ENCODE results near the gene VIP. TPM values are rescaled to one million over a fixed set of nuclear protein-coding genes. Genes with fewer than 3 reads are reported as not detected.

VIP gene
- total RNA-seq, 1 donor from 2014 or later, result not detected

DNA sequence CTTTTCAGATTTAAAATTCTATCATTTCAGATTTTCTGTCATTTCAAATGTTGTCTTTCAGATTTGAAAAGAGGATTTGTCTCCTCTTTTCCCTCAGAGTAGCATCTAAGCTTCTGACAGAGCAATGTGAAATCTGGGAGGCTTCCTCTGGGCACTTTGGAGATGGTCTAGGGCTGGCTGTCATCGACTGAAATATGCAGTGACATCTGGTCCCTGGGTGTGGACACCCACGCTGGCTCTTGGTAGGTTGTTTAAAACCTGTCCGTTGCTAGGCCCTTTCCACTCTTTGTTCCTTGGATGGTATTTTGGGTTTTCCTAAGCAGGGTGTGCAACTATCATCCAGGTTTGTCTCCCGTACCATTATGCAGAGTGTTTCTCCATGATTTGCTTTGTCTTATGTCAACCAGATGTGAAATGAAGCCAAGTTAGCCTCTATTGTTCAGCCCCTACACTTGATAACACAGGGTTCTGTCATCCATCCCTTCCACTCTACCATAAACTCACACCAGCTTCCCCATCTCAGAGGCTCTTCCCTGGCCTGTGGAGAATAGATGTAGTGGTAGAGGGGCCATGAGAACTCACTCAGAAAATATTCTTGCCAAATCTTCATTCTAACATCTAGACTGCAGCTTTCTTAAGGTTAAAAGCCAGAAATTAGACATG is 5.0 kb upstream of the VIP start:
- intact Hi-C loops (cut with micrococcal nuclease), result no loop called here
- no peak for DNase-seq (ENCODE audit: low spot score)
- H3K36me3 Mint-ChIP-seq (ENCODE audit: low read depth), result no peaks in the 10 kb centered on the region
- no peaks in the 10 kb centered on the region for H3K27me3 Mint-ChIP-seq (ENCODE audit: insufficient read depth)
- H3K9me3 Mint-ChIP-seq, result no peaks in the 10 kb centered on the region
- no peak overlapping the region for H3K27ac Mint-ChIP-seq
- no peak overlapping the region for H3K4me3 Mint-ChIP-seq
- no peaks in the 10 kb centered on the region for H3K4me1 Mint-ChIP-seq (ENCODE audit: low read depth)

GRCh38 chr6:152746172-152746553 is 4.4 kb upstream of the VIP start:
- no peak overlapping the region for H3K4me3 Mint-ChIP-seq

DNA sequence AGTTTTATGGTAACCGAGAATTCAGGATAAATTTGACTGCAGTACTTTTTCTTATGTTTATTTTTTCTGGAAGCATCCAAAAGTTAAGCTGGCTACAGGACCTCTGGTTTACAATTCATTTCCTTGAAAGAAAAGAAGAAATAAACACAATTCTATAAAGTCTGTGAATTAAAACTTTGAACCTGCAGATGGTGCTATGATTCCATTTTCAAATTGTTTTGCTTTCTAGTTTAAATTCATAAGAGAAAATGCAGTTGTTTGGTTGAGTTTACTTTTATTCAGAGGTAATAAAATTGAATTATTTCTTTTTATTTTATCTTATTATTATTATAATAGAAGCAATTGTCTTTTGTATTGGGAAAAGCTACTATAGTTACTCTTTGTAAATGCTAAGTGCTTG is 1.8 kb upstream of the VIP start:
- Mint-ChIP-seq H3K4me3 (no peak overlapping the region), H3K9me3 (no peaks in the 10 kb centered on the region), H3K27me3 (ENCODE audit: insufficient read depth) (no peaks in the 10 kb centered on the region), H3K4me1 (ENCODE audit: low read depth) (no peaks in the 10 kb centered on the region), H3K27ac (no peak overlapping the region), H3K36me3 (ENCODE audit: low read depth) (no peaks in the 10 kb centered on the region)
- DNase-seq (ENCODE audit: low spot score), result no peak
- intact Hi-C loops (cut with micrococcal nuclease), result loop anchor here (2.0 kb wide), 1 partner anchor 200 kb away; no protein-coding TSS in a partner anchor

More at GRCh38 chr6:152746172-152746553, 4.4 kb upstream of the VIP start:
- H3K36me3 Mint-ChIP-seq (ENCODE audit: low read depth), result no peaks in the 10 kb centered on the region
- H3K27ac Mint-ChIP-seq, result no peak overlapping the region
- intact Hi-C loops (cut with micrococcal nuclease), result no loop called here
- H3K4me1 Mint-ChIP-seq (ENCODE audit: low read depth), result no peaks in the 10 kb centered on the region
- no peaks in the 10 kb centered on the region for H3K9me3 Mint-ChIP-seq
- DNase-seq (ENCODE audit: low spot score), result no peak
- H3K27me3 Mint-ChIP-seq (ENCODE audit: insufficient read depth), result no peaks in the 10 kb centered on the region

GRCh38 chr6:152749336-152749735 is 1.3 kb upstream of the VIP start:
- H3K4me3 Mint-ChIP-seq, result no peak overlapping the region
- no peaks in the 10 kb centered on the region for H3K27me3 Mint-ChIP-seq (ENCODE audit: insufficient read depth)
- DNase-seq (ENCODE audit: low spot score), result no peak
- no peak overlapping the region for H3K27ac Mint-ChIP-seq
- intact Hi-C loops (cut with micrococcal nuclease), result loop anchor here (2.0 kb wide), 1 partner anchor 199 kb away; no protein-coding TSS in a partner anchor
- no peaks in the 10 kb centered on the region for H3K4me1 Mint-ChIP-seq (ENCODE audit: low read depth)
- no peaks in the 10 kb centered on the region for H3K9me3 Mint-ChIP-seq
- H3K36me3 Mint-ChIP-seq (ENCODE audit: low read depth), result no peaks in the 10 kb centered on the region

DNA sequence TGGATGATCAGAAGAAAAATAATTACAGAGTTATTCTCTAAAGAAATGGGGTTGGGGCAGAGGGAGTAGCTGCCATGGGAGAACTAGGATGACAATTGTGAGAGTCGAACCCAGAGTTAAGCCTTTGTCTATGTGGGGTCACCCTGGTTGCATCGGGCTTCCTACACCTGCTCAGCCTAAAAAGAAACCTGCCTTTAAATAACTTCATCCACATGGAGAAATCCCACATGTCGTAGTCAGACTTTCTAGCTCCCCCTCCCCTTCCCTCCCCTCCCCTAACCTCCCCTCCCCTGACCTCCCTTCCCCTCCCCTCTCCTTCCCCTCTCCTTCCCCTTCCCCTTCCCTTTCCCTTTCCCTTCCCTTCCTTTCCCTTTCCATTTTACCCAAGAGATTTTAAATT is 14.7 kb downstream of the VIP start:
- Mint-ChIP-seq H3K27me3 (ENCODE audit: insufficient read depth) (no peaks in the 10 kb centered on the region), H3K27ac (no peak overlapping the region), H3K36me3 (ENCODE audit: low read depth) (no peaks in the 10 kb centered on the region), H3K4me3 (no peak overlapping the region), H3K4me1 (ENCODE audit: low read depth) (no peaks in the 10 kb centered on the region), H3K9me3 (no peaks in the 10 kb centered on the region)
- no peak for DNase-seq (ENCODE audit: low spot score)
- intact Hi-C loops (cut with micrococcal nuclease), result no loop called here

DNA sequence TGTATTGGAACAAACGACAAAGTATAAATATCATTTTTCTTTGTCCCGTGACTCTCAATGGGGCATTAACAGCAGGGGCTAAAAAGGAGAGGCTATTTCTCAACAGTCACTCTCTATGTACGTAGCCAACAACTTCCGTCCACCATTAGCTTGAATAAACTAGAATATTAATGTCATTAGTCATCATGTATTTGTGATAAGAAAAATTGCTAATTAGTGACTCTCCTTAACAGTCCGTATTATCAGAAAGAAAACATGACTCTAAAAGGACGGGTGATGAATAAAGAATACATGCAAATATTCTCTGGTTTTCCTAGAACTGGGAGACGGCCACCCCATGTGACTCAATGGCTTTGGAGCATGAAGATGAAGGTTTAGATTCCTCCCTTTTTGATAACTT is 18.6 kb downstream of the VIP start:
- Mint-ChIP-seq H3K4me3 (no peak overlapping the region), H3K9me3 (no peaks in the 10 kb centered on the region), H3K27me3 (ENCODE audit: insufficient read depth) (no peaks in the 10 kb centered on the region), H3K36me3 (ENCODE audit: low read depth) (no peaks in the 10 kb centered on the region), H3K27ac (no peak overlapping the region), H3K4me1 (ENCODE audit: low read depth) (no peaks in the 10 kb centered on the region)
- intact Hi-C loops (cut with micrococcal nuclease), result no loop called here
- no peak for DNase-seq (ENCODE audit: low spot score)

- intact Hi-C loops (cut with micrococcal nuclease), result no loop called here
- DNase-seq (ENCODE audit: low spot score), result no peak
- no peaks in the 10 kb centered on the region for H3K9me3 Mint-ChIP-seq
- H3K27me3 Mint-ChIP-seq (ENCODE audit: insufficient read depth), result no peaks in the 10 kb centered on the region
- H3K4me1 Mint-ChIP-seq (ENCODE audit: low read depth), result no peaks in the 10 kb centered on the region
- no peak overlapping the region for H3K4me3 Mint-ChIP-seq
- H3K27ac Mint-ChIP-seq, result no peak overlapping the region
- H3K36me3 Mint-ChIP-seq (ENCODE audit: low read depth), result no peaks in the 10 kb centered on the region
Observed at GRCh38 chr6:152769993-152770392, 19.4 kb downstream of the VIP start.

DNA sequence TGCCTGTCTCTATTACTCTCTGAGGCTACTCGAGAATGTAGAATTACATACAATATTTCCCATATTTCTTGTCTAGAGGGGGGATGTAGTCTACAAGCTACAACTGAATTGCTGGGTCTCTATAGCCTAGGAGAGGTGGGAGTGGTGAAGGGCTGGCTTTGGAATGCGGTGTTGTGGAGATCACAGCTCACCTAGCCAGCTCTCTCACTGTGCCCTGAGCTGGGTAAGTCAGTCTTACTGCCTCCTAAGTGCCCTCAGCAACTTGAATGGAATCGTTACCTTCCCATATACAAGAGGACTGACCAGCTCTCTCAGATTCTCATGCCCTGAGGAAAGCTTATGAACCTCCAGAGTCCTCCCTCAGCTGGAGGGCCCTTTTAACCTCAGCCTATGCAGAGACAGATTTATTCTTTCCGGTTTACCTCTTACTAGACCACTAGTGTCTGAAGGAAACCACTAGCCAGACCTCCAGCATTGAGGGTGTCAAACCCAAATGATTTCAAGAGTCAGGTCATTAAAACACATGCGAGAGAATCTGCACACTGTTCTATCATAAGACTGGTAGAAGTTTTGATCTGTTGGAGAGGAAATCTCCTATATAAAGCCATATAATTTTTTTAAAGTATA is 20.6 kb downstream of the VIP start:
- DNase-seq (ENCODE audit: low spot score), result no peak
- intact Hi-C loops (cut with micrococcal nuclease), result no loop called here
- no peaks in the 10 kb centered on the region for H3K27me3 Mint-ChIP-seq (ENCODE audit: insufficient read depth)
- no peaks in the 10 kb centered on the region for H3K4me1 Mint-ChIP-seq (ENCODE audit: low read depth)
- no peak overlapping the region for H3K4me3 Mint-ChIP-seq
- H3K27ac Mint-ChIP-seq, result no peak overlapping the region
- H3K9me3 Mint-ChIP-seq, result no peaks in the 10 kb centered on the region
- no peaks in the 10 kb centered on the region for H3K36me3 Mint-ChIP-seq (ENCODE audit: low read depth)

DNA sequence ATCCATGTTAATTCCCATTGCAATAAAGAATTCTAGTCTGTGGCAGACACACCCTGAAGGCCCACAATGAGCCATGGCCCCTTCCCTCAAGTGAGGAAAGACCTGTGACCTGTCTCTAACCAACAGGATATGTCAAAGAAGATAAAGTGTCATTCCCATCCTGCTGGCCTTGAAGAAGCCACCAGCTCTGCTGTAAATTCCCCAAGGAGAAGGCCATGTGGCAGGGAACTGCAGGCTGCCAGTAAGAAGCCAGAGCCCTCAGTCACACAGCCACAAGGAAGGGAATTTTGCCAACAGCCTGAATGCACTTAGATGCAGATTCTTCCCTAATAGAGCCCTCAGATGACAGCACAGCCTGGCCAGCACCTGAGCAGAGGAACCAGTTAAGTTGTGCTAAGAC is 24.8 kb downstream of the VIP start:
- no peak for DNase-seq (ENCODE audit: low spot score)
- Mint-ChIP-seq H3K4me3 (no peak overlapping the region), H3K36me3 (ENCODE audit: low read depth) (no peaks in the 10 kb centered on the region), H3K4me1 (ENCODE audit: low read depth) (no peaks in the 10 kb centered on the region), H3K9me3 (no peaks in the 10 kb centered on the region), H3K27me3 (ENCODE audit: insufficient read depth) (no peaks in the 10 kb centered on the region), H3K27ac (no peak overlapping the region)
- intact Hi-C loops (cut with micrococcal nuclease), result no loop called here

GRCh38 chr6:152776833-152777232 is 26.2 kb downstream of the VIP start:
- no peak overlapping the region for H3K27ac Mint-ChIP-seq
- DNase-seq (ENCODE audit: low spot score), result no peak
- no peaks in the 10 kb centered on the region for H3K4me1 Mint-ChIP-seq (ENCODE audit: low read depth)
- intact Hi-C loops (cut with micrococcal nuclease), result no loop called here
- no peak overlapping the region for H3K4me3 Mint-ChIP-seq
- no peaks in the 10 kb centered on the region for H3K36me3 Mint-ChIP-seq (ENCODE audit: low read depth)
- no peaks in the 10 kb centered on the region for H3K27me3 Mint-ChIP-seq (ENCODE audit: insufficient read depth)
- no peaks in the 10 kb centered on the region for H3K9me3 Mint-ChIP-seq

DNA sequence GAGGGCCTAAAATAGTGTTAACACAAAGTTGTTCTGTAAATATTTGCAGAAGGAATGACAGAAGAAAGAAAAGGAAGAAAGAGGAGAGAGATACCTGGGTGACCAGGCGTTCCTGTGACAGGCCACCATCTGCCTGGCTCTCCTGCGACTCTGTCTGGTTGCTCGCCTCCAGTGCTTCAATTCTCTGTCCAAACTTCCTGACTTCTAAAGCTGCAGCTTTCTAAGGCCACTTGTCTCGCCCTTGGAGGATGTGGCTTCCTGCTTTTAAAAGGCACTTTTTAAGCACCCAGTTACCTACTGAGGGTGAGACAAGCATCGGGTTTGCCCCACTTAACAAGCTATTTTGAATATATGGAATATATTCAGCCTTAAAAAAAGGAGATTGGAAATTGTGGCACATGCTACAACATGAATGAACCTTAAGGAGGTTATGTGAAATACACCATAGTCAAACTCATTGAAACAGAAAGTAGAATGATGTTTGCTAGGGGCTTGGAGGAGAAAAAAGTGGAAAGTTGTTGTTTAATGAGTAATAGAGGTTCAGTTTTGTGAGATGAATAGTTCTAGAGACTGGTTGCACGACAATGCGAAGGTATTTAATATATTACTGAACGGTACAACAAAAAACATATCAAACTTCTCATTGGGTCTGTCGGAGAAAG is 32.8 kb downstream of the VIP start:
- intact Hi-C loops (cut with micrococcal nuclease), result no loop called here
- H3K36me3 Mint-ChIP-seq (ENCODE audit: low read depth), result no peaks in the 10 kb centered on the region

GRCh38 chr6:152794696-152795095 is 44.1 kb downstream of the VIP start:
- no peaks in the 10 kb centered on the region for H3K9me3 Mint-ChIP-seq
- no peak overlapping the region for H3K27ac Mint-ChIP-seq
- H3K4me3 Mint-ChIP-seq, result no peak overlapping the region
- DNase-seq (ENCODE audit: low spot score), result no peak
- H3K4me1 Mint-ChIP-seq (ENCODE audit: low read depth), result no peaks in the 10 kb centered on the region
- no peaks in the 10 kb centered on the region for H3K36me3 Mint-ChIP-seq (ENCODE audit: low read depth)
- intact Hi-C loops (cut with micrococcal nuclease), result no loop called here
- H3K27me3 Mint-ChIP-seq (ENCODE audit: insufficient read depth), result no peaks in the 10 kb centered on the region

More for the DNA sequence above, 32.8 kb downstream of the VIP start:
- H3K27ac Mint-ChIP-seq, result no peak overlapping the region
- no peaks in the 10 kb centered on the region for H3K27me3 Mint-ChIP-seq (ENCODE audit: insufficient read depth)
- H3K4me1 Mint-ChIP-seq (ENCODE audit: low read depth), result no peaks in the 10 kb centered on the region
- H3K4me3 Mint-ChIP-seq, result no peak overlapping the region
- no peaks in the 10 kb centered on the region for H3K9me3 Mint-ChIP-seq
- no peak for DNase-seq (ENCODE audit: low spot score)

- H3K9me3 Mint-ChIP-seq, result no peaks in the 10 kb centered on the region
- no peaks in the 10 kb centered on the region for H3K4me1 Mint-ChIP-seq (ENCODE audit: low read depth)
- no peak overlapping the region for H3K27ac Mint-ChIP-seq
- intact Hi-C loops (cut with micrococcal nuclease), result no loop called here
- H3K4me3 Mint-ChIP-seq, result no peak overlapping the region
- no peaks in the 10 kb centered on the region for H3K27me3 Mint-ChIP-seq (ENCODE audit: insufficient read depth)
- H3K36me3 Mint-ChIP-seq (ENCODE audit: low read depth), result no peaks in the 10 kb centered on the region
- no peak for DNase-seq (ENCODE audit: low spot score)
Observed at GRCh38 chr6:152804150-152804549, 53.6 kb downstream of the VIP start.

Measured in activated T-helper 1 cell treated with anti-CD3 and anti-CD28 coated beads, Interleukin-12 subunit alpha, Interleukin-12 subunit beta, Interleukin-2, Interleukin-4 antibody, amounts not matched to agents 30 ng/mL and 10 ng/mL and 1 ng/mL, durations not matched to agents 14 hours and 24 hours and 36 hours (primary cell).